RPMI7951 (cell line): ENCODE results near the gene RNASE12. TPM values are rescaled to one million over a fixed set of nuclear protein-coding genes. Genes with fewer than 3 reads are reported as not detected.

Experiments
- total RNA-seq: library from RNA; depleted of rRNA; stranded (reverse); fragments of >200 nt; shearing (Covaris generic); gene quantifications from 2 replicates; pipeline ENCODE4 v1.2.3, GENCODE V29; 2014; rRNA removed

The RNASE12 gene
- total RNA-seq, 1 experiment from 2014 or later, result not detected

Other genes starting within 250 kb of the RNASE12 start
- gene PARP2, start 247.7 kb downstream of the RNASE12 start, total RNA-seq, result 23.4 and 31.0 TPM in 2 replicates
- gene TEP1, start 177.9 kb downstream of the RNASE12 start, total RNA-seq, result 8.2 and 8.9 TPM in 2 replicates
- gene KLHL33, start 155.2 kb downstream of the RNASE12 start, total RNA-seq, result not detected in 2 replicates
- gene OSGEP, start 136.6 kb downstream of the RNASE12 start, total RNA-seq, result 19.9 and 26.9 TPM in 2 replicates
- gene APEX1, start 136.2 kb downstream of the RNASE12 start, total RNA-seq, result 41.7 and 49.5 TPM in 2 replicates
- 16.5 and 22.9 TPM in 2 replicates for gene PIP4P1, start 129.9 kb downstream of the RNASE12 start, total RNA-seq
- gene PNP, start 122.0 kb downstream of the RNASE12 start, total RNA-seq, result 42.3 and 45.0 TPM in 2 replicates
- not detected in 2 replicates for gene RNASE10, start 85.8 kb downstream of the RNASE12 start, total RNA-seq
- not detected in 2 replicates for gene RNASE9, start 30.3 kb downstream of the RNASE12 start, total RNA-seq
- not detected in 2 replicates for gene RNASE11, start 3.4 kb downstream of the RNASE12 start, total RNA-seq
- not detected in 2 replicates for gene OR6S1, start 50.3 kb upstream of the RNASE12 start, total RNA-seq
- 8.1 and 14.2 TPM in 2 replicates for gene RNASE4, start 93.2 kb upstream of the RNASE12 start, total RNA-seq
- gene ANG, start 97.4 kb upstream of the RNASE12 start, total RNA-seq, result 6.3 and 7.4 TPM in 2 replicates
- gene EDDM3A, start 154.5 kb upstream of the RNASE12 start, total RNA-seq, result not detected in 2 replicates
- not detected in 2 replicates for gene EDDM3B, start 177.0 kb upstream of the RNASE12 start, total RNA-seq
- not detected in 2 replicates for gene RNASE6, start 189.9 kb upstream of the RNASE12 start, total RNA-seq
- 1.1 and 2.2 TPM in 2 replicates for gene RNASE1, start 211.5 kb upstream of the RNASE12 start, total RNA-seq